GM19372 (cell line): ENCODE data around the gene LMTK3.
"Not testable (repeated sequence)": the region's sequence is repeated elsewhere in the genome, so short reads cannot be mapped to it uniquely, and the experiment has no call there.

Experiments used
- ATAC-seq: cut with Tn5 transposase; IDR thresholded peaks from one replicate; pipeline ENCODE4 v1.9.1; 2021; ENCODE audit warnings: mild to moderate bottlenecking, low read depth, moderate library complexity; ENCODE audit not compliant: unreplicated experiment

LMTK3 gene

DNA sequence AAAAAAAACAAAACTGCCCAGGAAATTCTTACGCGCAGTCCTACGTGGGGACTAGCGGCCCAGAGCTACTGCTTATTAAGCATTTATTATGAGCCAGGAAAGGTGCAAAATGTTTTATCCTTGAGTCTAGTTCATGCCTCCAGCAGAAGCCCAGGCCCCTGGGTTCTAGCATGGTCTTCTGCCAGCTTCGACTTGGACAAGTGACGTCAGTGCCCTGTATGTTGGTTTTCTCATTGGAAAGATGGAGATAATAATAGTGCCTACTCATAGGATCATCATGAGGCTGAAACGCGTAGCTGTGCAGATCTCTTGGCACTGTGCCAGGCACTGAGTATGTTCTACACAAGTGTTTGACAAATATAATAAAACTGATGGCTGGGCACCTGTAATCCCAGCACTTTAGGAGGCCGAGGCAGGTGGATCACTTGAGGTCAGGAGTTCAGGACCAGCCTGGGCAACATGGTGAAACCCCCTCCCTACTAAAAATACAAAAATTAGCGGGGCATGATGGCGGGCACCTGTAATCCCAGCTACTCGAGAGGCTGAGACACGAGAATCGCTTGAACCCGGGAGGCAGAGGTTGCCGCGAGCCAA is 28.0 kb upstream of the LMTK3 start:
- ATAC-seq = no peak

- not testable (repeated sequence) for ATAC-seq
These were observed 26.4 kb upstream of the LMTK3 start for GRCh38 chr19:48538057-48538456.

- ATAC-seq = no peak
These were observed 25.9 kb upstream of the LMTK3 start for GRCh38 chr19:48537541-48537940.

DNA sequence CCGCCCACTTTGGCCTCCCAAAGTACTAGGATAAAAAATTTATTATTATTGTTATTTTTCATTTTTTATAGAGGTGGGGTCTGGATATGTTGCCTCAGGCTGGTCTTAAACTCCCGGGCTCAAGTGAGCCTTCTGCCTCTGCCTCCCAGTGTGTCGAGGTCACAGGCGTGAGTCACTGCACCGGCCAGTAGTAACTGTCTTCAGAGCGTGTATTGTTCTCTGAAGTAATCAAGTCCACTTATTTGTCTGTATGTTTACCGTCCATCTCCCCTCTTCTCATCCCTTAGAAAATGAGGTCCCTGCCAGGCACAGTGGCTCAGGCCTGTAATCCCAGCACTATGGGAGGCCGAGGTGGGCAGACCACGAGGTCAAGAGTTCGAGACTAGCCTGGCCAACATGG is 22.1 kb upstream of the LMTK3 start:
- ATAC-seq = no peak

GRCh38 chr19:48530770-48531169 is 19.1 kb upstream of the LMTK3 start:
- ATAC-seq = no peak

DNA sequence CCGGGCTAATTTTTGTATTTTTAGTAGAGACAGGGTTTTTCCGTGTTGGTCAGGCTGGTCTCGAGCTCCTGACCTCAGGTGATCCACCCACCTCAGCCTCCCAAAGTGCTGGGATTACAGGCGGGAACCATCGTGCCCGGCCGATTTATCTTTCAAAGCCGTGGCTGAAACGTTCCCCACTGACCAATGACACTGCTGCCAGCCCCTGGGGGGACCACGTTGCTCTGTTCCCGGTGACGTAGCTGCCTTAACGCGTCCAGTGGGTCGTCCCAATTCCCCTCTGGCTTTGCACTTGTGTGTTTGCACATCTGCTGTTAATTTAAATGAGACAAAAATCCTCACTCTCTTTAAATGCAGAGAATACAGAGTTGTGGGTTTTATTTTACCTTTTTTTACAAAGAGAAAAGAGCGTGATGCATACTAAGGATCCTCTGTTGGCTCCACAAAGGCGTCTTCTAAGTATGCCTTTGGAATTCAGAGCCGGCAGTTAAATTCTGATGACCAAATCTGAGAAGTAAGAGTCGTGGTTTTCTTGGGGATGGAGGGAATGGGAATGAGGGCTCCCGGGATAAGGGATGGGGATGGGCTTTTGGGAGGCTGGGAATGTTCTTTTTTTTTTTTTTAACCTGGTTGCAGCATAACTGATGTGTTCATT is 18.6 kb upstream of the LMTK3 start:
- no peak for ATAC-seq

- ATAC-seq = no peak
These were observed 17.5 kb upstream of the LMTK3 start for GRCh38 chr19:48529156-48529555.

GRCh38 chr19:48524732-48525131 is 13.1 kb upstream of the LMTK3 start:
- no peak for ATAC-seq

GRCh38 chr19:48524221-48524620 is 12.6 kb upstream of the LMTK3 start:
- ATAC-seq = no peak

GRCh38 chr19:48520134-48520533 is 8.5 kb upstream of the LMTK3 start:
- no peak for ATAC-seq

DNA sequence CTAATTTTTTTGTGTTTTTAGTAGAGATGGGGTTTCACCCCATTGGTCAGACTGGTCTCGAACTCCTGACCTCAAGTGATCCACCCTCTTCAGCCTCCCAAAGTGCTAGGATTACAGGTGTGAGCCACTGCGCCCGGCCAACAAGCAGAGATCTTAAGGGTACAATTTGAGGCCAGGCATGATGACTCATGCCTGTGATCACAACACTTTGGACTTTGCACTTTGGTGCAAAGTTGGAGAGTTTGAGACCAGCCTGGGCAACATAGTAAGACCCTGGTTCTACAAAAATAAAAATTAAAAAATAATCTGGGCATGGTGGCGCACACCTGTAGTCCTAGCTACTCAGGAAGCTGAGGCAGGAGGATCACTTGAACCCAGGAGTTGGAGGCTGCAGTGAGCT is 7.8 kb upstream of the LMTK3 start:
- ATAC-seq = not testable (repeated sequence)

DNA sequence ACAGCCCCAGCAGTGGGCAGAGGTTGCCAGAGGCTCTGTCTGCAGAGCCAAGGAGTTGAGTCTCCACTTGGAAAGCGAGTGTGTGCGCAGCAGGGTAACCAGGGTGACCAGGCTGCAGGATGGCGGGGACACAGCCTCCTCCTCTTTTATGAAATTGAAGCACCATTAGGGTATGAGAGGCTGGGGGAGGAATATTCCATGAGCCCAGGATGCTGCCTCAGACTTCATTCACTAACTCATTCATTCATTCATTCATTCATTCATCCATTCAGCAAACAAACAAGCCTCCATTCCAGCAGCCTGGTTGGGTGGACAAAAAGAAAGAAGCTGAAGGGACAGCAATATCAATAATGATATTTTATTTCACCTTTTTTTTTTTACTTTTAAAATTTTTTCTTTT is 6.6 kb upstream of the LMTK3 start:
- ATAC-seq = no peak

- ATAC-seq = no peak
These were observed 4.9 kb upstream of the LMTK3 start for GRCh38 chr19:48516536-48516935.

GRCh38 chr19:48514123-48514458 is 2.5 kb upstream of the LMTK3 start:
- ATAC-seq = no peak

GRCh38 chr19:48513289-48514122 is 1.9 kb upstream of the LMTK3 start:
- peak; percentile 61 for ATAC-seq

DNA sequence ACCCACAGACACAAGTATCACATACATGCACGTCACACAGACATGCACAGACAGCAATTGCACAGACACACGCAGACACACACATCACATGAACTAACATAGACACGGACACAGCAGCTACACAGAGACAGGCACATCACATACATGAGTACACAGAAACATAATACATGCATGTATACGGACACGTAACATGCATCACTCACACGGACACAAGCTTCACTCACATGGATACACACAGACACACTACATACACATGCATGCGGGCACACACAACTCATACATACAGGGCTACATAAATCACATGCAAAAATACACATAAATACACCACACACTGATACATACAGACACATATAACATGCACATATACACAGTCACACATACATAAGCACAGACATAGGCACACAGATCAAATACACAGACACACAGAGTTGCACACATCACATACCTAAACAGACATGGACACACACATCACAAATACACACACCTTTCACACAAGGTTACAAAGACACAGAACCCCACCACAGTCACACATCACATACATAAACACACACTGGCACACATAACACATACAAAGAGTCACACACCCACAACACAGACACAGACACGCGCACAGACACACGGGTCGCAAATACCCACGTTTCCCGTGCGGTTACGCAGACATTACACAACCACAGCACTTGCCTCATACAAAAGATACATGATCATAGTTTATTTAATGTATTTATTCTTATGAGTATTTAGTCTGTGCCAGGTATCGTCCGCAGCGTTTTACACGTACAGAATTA is 1.1 kb upstream of the LMTK3 start:
- ATAC-seq = no peak

DNA sequence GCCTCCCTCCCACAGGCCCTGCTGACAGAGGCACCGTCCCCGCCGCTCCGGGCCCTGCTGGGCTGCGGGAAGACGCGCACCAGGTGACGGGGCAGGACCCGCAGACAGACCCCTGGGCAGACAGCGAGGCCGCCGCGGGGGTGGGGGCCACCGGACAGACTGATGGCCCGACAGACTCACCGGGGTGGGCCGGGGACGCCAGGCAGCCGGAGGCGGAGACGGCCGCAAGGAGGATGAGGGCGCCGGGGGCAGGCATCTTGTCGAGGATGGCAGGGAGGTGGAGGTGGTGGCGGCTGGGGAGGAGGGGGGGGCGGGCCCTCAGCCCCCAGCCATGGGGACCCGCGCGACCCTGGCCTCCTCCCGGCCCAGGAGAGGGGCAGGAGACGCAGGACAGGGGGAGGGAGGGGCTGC is 309 bp downstream of the LMTK3 start:
- no peak for ATAC-seq

GRCh38 chr19:48510421-48511268 is 990 bp downstream of the LMTK3 start:
- no peak for ATAC-seq

DNA sequence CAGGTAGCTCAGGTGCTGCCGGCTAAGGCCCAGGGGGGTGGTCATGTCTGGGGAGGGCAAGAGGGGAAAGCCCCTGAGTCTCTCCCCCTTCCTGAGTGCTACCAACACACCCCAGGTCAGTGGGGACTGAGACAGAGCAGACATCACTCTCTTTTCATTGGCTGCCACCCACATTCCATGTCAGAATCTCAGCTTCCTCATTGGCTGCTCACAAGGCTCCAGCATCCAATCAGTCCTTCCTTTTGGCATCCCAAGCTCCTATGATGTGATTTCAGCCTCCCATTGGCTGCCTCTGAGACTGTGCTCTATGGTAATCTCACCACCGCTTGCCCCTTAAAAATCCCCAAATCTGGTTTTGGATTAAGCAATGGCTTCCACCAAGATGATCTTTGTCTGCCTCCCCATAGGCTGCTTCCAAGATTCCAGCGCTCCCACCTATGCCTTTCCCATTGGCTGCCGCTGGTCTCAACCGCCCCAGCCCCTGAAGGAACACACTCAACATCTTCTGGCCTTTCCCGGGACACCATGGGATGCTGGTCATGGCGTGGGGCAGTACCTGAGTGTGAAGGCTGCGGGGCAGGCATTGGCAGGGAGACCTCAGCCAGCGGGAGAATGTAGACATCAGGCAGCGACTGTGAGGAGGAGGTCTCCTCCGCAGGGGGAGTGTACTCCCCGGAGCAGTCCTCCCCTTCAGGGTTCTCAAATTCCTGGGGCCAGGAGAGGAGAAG is 2.0 kb downstream of the LMTK3 start:
- ATAC-seq = no peak
